PC-9 (cell line): Measurements from ENCODE around the gene AP2A1.

Experiments used
- EZH2 ChIP-seq: fragments of 200-600 bp; sonication (generic); IDR thresholded peaks from 2 replicates; pipeline ENCODE4 v1.8.0; 2017; ENCODE audit warnings: antibody characterized with exemption, low read depth
- TF ChIP-seq, protein P1 (sequence below): fragments of 200-600 bp; sonication (generic); conservative IDR thresholded peaks from 2 replicates; pipeline ENCODE4 v1.6.1; 2017; ENCODE audit warnings: mixed run types, antibody characterized with exemption, mild to moderate bottlenecking, moderate library complexity

- TF ChIP-seq, protein P1, sequence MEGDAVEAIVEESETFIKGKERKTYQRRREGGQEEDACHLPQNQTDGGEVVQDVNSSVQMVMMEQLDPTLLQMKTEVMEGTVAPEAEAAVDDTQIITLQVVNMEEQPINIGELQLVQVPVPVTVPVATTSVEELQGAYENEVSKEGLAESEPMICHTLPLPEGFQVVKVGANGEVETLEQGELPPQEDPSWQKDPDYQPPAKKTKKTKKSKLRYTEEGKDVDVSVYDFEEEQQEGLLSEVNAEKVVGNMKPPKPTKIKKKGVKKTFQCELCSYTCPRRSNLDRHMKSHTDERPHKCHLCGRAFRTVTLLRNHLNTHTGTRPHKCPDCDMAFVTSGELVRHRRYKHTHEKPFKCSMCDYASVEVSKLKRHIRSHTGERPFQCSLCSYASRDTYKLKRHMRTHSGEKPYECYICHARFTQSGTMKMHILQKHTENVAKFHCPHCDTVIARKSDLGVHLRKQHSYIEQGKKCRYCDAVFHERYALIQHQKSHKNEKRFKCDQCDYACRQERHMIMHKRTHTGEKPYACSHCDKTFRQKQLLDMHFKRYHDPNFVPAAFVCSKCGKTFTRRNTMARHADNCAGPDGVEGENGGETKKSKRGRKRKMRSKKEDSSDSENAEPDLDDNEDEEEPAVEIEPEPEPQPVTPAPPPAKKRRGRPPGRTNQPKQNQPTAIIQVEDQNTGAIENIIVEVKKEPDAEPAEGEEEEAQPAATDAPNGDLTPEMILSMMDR, result no peak
- TF ChIP-seq EZH2, result no peak
Measured at GRCh38 chr19:49776371-49776764, 9.6 kb downstream of the AP2A1 start.
